Activated CD4-positive, CD25-positive, alpha-beta regulatory T cell treated with anti-CD3 and anti-CD28 coated beads, Interleukin-2, amount 50 U/mL, for 72 hours (primary cell): ENCODE data around the gene PPP2R5C.
"Not testable (repeated sequence)": the region's sequence is repeated elsewhere in the genome, so short reads cannot be mapped to it uniquely, and the experiment has no call there.

ENCODE experiments used
- DNase-seq: peaks from one replicate; pipeline ENCODE4 v3.0.0; 2021

Gene PPP2R5C

DNA sequence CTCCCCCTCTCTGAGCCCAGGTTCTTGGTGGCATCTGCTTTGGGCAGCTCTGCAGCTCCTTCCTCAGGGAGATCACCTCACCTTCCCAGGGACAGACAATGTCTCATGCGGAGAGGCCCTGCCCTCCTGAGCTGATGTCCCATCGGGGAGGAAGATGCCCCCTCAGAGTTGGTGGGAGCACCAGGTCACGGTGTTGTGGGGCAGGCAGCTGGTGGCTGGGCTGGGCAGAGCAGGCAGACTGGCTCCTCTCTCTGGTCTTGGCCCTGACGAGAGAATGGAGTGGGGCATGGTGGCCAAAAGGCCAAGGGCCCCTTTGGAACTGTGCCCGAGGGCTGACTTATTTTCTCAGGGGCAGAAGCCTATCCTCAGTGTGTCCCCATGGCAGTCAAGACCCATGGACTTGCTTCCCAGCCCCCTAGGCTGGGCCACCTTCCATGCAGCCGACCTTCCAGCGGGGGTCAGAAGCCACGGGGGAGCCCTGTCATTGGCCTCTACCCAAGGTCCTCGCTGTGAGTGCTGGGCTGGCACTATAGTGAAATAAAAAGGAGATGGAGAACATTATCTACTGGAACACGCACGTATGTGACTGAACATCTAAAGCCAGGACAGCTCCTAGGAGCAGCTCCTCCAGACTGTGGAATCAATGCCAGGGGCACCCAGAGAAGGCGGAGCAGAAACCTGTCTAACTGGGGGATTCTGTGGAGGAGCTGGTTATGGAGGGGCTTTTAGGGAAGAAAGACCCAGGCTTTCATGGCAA lies 21.9 kb downstream of the PPP2R5C start:
- DNase-seq: no peak

- no peak for DNase-seq
These were observed 23.1 kb downstream of the PPP2R5C start for GRCh38 chr14:101784631-101785030.

DNA sequence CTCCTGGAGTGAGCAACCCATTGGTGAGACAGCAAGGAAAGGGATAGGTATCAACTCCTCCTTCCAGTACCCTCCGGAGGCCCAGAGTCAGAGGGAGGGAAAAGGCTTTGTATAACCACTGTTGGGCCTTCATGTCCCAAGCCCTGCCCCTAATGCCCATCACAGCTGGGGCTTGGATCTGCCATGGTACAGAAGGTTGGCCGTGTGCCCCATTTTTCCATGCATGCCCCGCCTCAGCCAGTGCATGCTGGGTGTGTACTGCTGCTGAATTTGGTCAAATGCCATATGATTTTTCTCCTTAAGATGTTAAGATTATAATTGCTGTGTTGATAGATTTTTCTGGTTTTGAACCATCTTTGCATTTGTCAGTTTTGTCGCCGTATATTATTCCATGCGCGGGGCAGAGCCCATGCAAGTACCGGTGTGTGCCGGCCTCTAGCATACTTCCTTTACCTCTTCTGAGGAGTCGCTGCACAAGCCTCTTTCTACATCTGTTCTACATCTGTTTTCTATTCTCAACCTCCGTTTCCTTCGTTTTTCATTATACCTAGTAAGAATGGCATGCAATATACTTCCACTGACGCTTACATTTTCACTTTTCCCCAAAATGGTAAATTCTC lies 26.6 kb downstream of the PPP2R5C start:
- DNase-seq: no peak

DNA sequence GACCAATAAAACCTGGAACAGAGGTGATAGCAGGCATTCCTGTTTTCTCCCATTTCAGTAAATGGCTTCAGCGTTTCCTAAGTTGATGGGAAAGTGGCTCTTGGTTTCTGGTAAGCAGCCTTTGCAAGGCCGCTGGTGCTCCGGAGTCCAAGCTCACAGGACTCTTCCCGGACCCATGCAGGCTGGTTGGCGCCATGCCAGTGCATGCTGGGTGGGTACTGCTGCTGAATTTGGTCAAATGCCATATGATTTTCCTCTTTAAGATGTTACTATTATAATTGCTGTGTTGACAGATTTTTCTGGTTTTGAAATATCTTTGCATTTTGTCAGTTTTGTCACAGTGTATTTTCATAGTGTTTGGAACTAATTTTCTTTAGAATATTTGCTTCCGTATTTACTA lies 27.7 kb downstream of the PPP2R5C start:
- no peak for DNase-seq

- no peak for DNase-seq
These were observed 28.7 kb downstream of the PPP2R5C start for GRCh38 chr14:101790232-101790631.

GRCh38 chr14:101791919-101792572 lies 30.5 kb downstream of the PPP2R5C start:
- DNase-seq: no peak

GRCh38 chr14:101796016-101796415 lies 34.5 kb downstream of the PPP2R5C start:
- DNase-seq: no peak

- DNase-seq: no peak
These were observed 35.0 kb downstream of the PPP2R5C start for GRCh38 chr14:101796479-101796878.

GRCh38 chr14:101797856-101798255 lies 36.3 kb downstream of the PPP2R5C start:
- DNase-seq: no peak

DNA sequence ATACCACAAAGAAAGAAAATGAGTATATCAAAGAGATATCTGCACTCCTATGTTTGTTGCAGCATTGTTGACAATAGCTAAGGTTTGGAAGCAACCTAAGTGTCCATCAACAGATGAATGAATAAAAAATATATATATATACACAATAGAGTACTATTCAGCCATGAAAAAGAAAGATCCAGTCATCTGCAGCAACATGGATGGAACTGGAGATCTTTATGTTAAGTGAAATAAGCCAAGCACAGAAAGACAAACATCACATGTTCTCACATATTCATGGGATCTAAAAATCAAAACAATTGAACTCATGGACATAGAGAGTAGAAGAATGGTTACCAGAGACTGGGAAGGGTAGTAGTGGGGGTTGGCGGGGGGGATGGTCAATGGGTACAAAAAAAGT lies 42.9 kb downstream of the PPP2R5C start:
- DNase-seq: not testable (repeated sequence)

DNA sequence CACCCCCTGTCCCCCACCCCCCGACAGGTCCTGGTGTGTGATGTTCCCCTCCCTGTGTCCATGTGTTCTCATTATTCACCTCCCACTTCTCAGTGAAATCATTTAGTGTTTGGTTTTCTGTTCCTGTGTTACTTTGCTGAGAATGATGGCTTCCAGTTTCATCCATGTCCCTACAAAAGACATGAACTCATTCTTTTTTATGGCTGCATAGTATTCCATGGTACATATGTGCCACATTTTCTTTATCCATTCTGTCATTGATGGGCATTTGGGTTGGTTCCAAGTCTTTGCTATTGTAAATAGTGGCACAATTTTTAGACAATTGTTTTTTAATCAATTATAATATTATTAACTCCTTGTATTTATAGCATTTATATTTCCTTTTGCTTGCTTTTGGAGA lies 44.7 kb downstream of the PPP2R5C start:
- not testable (repeated sequence) for DNase-seq

GRCh38 chr14:101808020-101808641 lies 46.6 kb downstream of the PPP2R5C start:
- no peak for DNase-seq

GRCh38 chr14:101808894-101809670 lies 47.6 kb downstream of the PPP2R5C start:
- DNase-seq: no peak

DNA sequence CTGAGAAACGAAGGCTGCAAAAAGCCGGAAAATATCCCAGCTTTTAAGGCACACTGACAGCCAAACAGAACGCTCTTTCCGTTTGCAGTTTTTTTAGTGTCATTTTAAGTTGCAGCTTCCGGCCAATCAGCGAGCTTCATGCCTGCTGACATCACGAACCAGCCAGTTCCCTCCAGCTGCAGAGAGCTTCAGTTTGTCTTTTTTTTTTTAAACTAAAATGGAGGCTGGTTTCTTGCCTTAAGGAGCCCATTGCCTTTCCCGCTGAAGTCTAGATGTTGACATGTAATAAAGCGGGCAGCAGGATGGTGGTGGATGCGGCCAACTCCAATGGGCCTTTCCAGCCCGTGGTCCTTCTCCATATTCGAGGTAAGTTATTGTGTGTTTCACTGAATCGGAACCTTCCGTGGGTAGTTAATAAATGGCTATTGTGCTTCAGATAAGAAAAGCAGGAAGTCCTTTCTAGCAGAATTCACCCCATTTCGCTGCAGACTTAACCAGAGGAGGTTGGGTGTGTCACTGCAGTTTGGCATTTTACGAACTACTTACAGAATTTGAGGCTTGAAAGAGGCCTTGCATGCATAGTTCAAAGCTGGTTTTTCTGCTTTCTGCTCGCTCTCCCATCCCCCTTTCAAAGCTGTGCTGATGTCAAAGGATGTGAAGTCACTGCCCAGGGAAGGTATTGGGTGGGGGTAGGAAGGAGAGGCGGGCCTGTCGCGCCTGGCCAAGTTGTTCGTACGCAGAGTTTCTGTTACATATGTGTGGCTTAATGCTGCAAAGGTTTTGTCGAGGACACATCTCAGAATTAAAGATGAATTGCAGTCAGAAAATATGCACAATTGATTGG lies 48.4 kb downstream of the PPP2R5C start:
- peak; percentile 68 for DNase-seq

DNA sequence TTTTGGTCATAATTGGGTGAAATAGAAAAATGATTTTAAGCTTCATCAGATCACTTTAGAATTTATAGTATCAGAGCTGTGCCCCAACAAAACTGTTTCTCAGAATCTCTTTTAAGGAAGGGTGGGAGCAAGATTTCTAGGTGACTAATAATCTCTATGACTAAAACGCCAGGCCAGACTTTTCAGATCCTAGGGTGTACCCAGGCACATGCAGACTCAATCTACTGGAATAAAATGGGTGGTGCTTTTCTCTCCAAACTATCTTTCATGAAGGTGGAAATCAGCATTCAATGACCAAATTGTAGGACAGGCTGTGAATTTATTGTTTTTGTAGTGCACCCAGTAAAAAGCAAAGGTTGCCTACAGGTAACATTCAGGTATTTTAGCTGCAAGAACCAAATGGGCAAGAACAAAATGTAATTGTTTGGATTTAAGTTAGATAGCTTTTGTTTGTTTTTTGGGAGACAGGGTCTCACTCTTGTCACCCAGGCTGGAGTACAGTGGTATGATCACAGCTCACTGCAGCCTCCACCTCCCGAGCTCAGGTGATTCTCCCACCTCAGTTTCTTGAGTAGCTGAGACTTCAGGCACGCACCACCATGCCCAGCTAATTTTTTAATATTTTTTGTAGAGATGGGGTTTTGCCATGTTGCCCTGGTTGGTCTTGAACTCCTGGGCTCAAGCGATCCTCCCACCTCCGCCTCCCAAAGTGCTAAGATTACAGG lies 49.5 kb downstream of the PPP2R5C start:
- DNase-seq: no peak

DNA sequence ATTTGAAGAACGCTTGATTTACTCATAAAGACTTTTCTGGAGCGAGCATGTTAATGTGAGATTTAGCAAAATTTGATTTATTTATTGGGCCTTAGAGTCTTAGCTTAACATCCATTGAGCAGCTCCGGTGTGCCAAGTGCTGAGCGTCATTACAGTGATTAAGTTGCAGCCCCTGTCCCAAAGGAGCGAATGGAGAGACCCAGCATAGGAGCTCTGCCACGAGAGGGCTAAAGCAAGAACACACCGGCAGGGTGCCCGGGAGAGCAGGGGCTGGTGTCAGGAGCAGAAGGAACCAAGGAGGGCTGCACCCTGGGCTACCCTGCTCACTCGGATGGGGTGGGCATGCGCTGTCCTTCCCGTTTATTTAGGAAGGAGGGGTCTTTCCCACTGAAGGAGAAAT lies 50.6 kb downstream of the PPP2R5C start:
- DNase-seq: no peak

DNA sequence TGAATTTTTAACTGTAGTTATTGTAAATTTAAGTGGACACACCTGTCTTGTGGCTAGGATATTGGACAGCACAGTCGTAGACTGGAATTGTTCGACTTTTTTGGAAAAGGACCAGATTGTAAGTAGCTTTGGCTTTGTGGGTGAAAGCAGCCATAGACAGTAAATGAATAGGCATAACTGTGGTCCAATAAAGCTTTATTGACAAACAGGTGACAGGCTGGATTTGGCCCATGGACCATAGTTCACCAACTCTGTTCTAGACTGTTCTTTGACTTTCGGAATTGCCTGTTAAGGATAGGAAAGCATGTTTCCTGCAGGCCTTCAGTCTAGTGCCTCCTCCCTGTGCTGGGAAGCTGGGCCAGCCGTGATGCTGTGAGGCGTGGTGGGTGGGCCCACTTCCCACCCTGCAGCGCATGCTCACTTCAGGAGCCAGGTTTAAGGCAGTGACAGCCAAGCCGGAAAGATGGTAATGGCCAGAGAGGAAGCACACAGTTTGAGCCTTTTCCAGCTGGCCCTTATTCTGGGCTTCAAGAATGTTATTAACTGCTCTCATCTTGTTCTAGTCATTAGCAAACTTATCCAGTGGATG lies 51.8 kb downstream of the PPP2R5C start:
- no peak for DNase-seq

DNA sequence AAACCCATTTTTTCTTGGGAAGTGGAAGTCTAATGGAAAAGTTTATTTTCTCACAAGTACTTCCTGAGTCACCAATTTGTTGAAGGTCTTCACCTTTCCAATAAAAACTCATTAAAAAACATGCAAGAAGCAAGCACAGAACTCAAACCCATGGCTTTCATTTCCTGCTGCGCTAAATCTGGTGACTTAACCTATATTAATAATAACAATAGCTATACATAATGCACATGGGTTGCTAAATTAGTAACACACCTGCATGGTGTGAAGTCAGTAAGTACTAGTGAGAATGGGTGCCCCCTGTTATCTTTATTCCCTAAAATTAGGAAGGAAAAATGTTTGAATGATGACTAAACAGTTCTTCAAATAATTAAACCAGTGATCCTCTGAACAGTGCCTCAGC lies 52.3 kb downstream of the PPP2R5C start:
- DNase-seq: no peak

DNA sequence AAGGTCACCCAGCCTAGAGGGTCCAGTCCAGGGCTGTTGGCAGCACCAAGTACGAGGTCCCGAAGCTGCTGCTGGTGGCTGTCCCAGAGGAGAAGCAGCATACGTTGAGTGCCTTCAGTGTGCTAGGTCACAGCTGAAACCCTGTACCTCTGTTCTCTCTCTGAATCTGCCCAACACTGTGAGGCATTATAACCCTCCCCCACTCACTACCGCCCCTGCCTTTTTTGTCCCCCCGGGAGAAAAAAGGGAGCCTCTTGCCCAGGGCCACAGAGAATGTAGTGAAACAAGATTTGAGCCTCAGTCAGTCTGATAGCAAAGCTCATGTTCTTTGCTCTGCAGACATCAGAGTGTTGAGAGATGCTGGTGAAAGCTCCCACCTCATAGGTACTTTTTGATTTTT lies 53.4 kb downstream of the PPP2R5C start:
- DNase-seq: no peak

GRCh38 chr14:101815994-101816393 lies 54.5 kb downstream of the PPP2R5C start:
- DNase-seq: no peak

- DNase-seq: no peak
These were observed 56.0 kb downstream of the PPP2R5C start for GRCh38 chr14:101817501-101818001.
